T47D (cell line): ENCODE measurements around the gene EPB41L5.
"Not testable (repeated sequence)": the region's sequence is repeated elsewhere in the genome, so short reads cannot be mapped to it uniquely, and the experiment has no call there.

ENCODE experiments used
- DNase-seq, 2 experiments: peaks; one replicate each; pipeline versions ENCODE4 v3.0.0 to v3.0.0-alpha.2; 2011 to 2012; ENCODE audit warnings: low read depth in 1 of 2, low spot score in 1 of 2
- JUND ChIP-seq: IDR thresholded peaks from 2 replicates; pipeline ENCODE4 v1.6.1; 2012; ENCODE audit warnings: low read depth
- in situ Hi-C: cut with HindIII; loops from 2 replicates; pipeline ENCODE4 v1.10.0; 2016; ENCODE audit warnings: low sequenced_read_pairs, low pct_unique_long_range_greater_than_20kb

The EPB41L5 gene

GRCh38 chr2:120014226-120014980 lies 1.5 kb downstream of the EPB41L5 start:
- no peak for TF ChIP-seq JUND
- in situ Hi-C loops, result no loop called here
- DNase-seq, result no peak

- in situ Hi-C loops, result no loop called here
- no peak for DNase-seq
- TF ChIP-seq JUND, result no peak
Measured at GRCh38 chr2:120016800-120017199, 3.9 kb downstream of the EPB41L5 start.

DNA sequence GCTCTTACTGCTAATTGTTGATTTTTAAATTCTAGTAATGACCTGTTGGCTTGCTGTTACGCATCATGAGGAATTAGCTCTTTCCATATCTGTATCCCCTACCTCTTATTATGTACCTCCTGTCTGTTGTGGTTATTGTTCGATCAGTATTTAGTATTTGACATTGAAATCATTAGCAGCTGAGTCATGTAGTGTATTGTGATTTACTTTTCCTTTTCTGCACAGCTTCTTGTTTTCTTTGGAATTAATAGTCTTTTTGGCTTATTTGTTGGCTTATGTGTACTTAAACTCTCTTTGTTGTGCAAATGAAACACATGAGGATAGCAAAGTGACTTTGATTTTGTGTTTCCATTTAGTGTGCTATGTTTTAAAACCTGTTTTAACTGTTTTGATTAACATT lies 4.3 kb downstream of the EPB41L5 start:
- in situ Hi-C loops, result no loop called here
- no peak for DNase-seq
- TF ChIP-seq JUND, result no peak

- TF ChIP-seq JUND, result no peak
- in situ Hi-C loops, result no loop called here
- DNase-seq, result no peak
Measured at GRCh38 chr2:120018549-120018948, 5.7 kb downstream of the EPB41L5 start.

GRCh38 chr2:120020554-120020953 lies 7.7 kb downstream of the EPB41L5 start:
- in situ Hi-C loops, result no loop called here
- no peak for DNase-seq
- no peak for TF ChIP-seq JUND

DNA sequence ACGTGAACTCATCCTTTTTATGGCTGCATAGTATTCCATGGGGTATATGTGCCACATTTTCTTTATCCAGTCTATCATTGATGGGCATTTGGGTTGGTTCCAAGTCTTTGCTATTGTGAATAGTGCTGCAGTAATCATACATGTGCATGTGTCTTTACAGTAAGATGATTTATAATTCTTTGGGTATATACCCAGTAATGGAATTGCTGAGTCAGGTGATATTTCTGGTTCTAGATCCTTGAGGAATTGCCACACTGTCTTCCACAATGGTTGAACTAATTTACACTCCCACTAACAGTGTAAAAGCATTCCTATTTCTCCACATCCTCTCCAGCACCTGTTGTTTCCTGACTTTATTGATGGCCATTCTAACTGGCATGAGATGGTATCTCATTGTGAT lies 9.6 kb downstream of the EPB41L5 start:
- in situ Hi-C loops, DNase-seq: not testable (repeated sequence)

DNA sequence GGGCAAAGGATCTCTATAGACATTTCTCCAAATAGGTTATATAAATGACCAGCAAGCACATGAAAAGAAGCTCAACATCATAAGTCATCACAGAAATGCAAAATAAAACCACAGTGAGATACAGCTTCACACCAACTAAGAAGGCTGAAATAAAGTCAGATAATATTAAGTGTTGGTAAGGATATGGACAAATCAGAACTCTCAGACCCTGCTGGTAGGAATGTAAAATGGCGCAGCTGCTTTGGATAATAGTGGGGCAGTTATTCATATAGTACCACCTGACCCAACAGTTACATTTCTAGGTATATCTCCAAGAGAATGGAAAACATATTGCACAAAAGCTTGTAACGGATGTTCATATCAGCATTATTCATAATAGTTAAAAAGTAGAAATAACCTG lies 14.0 kb downstream of the EPB41L5 start:
- in situ Hi-C loops, result no loop called here
- DNase-seq, result no peak
- TF ChIP-seq JUND, result no peak

DNA sequence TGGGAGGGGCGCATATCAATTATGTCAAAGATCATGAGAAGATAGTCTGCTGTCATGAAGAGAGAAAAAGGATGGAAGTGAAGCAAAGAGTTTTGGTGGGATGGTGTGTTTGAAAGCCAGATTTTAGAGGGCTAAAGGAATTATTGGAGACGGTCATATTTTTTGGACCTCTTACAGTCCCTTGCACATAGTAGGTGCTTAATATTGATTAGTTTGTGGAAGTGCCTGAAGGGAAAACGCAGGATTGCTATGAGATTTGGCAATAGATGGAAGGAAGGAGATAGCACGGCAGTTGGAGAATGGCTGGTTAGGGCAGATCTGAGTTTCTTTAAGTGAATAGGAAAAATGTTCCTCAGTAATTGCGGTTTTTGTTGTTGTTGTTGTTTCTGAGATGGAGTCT lies 15.9 kb downstream of the EPB41L5 start:
- in situ Hi-C loops, result no loop called here
- no peak for DNase-seq
- TF ChIP-seq JUND, result no peak

GRCh38 chr2:120029672-120030640 lies 17.1 kb downstream of the EPB41L5 start:
- TF ChIP-seq JUND, result no peak
- in situ Hi-C loops, result no loop called here
- DNase-seq, result no peak

DNA sequence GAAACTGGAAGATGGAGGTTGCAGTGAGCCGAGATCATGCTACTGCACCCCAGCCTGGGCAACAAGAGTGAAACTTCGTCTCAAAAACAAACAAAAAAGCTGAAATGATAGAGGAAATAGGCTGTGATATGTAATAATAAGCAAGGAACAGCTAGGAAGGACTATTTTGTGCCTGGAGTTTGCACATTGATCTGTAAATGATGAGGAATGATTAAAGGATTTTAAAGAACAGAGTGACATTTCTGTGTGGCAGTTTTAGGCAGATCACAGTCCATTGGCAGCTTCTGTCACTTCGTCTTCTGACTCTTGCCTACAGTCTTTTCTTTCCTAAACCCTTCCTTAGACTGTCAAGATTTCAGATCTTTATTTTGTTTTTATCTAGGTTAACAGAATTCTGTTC lies 19.4 kb downstream of the EPB41L5 start:
- no peak for TF ChIP-seq JUND
- DNase-seq, result no peak
- in situ Hi-C loops, result no loop called here

DNA sequence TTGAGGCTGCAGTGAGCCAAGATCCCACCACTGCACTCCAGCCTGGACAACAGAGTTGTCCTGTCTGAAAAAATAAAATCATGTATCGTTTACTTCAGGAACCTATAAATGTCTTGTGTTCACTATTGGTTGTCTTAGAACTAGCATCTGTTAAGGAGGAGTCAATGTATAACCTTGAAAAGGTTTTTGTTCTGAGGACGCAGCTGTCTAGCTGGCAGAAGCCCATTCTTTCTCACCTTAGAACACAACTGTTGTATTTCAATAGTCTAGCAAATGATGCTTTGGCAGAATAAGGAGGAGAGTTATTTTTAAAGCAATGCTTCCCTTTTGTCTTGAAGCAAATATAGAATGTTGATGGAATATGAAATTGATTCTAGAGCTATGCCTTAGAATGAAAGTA lies 21.1 kb downstream of the EPB41L5 start:
- no peak for DNase-seq
- in situ Hi-C loops, result no loop called here
- TF ChIP-seq JUND, result no peak

DNA sequence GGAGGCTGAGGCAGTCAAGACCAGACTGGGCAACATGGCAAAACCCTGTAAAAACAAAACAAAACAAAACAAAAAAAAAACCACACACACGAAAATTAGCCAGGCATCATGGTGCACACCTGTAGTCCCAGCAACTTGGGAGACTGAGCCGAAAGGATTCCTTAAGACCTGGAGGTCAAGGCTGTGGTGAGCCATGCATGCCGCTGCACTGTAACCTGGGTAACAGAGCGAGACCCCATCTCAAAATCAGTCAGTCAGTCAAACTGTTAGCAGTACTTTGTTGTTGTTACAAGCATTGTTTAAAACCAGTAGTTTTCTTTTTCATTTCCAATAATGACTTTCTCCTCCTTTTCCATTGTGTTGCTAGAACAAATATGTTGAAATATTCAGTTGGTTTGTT lies 21.7 kb downstream of the EPB41L5 start:
- DNase-seq, result no peak
- no peak for TF ChIP-seq JUND
- in situ Hi-C loops, result no loop called here

DNA sequence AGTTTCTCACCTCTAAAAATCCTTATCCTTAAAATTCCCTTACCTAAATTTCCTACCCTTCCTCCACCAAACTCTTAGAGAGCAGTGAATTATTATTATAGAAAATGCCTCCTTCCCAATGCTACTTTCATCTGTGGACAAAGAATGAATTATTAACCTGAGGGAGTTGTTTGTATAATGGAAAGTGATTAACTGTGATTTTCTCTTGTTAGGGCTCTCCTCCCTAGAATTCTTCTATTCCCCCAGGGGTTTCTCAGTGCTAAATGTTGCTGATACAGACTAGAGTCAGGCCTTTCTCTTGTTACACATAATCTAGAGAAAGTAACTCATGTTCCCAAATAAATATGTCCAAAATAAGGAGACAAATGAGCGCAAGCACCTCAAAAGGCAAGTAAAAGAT lies 23.3 kb downstream of the EPB41L5 start:
- no peak for TF ChIP-seq JUND
- in situ Hi-C loops, result no loop called here
- no peak for DNase-seq
